SH-SY5Y (cell line): Measurements from ENCODE around the gene MUC6.

ENCODE experiments used
- GATA2 ChIP-seq: IDR thresholded peaks from 2 replicates; pipeline ENCODE4 v1.6.1; 2011; ENCODE audit warnings: mild to moderate bottlenecking, low read depth, low read length
- GATA3 ChIP-seq: IDR thresholded peaks from 2 replicates; pipeline ENCODE4 v1.6.1; 2011; ENCODE audit warnings: low read depth, mild to moderate bottlenecking, low read length, moderate library complexity

DNA sequence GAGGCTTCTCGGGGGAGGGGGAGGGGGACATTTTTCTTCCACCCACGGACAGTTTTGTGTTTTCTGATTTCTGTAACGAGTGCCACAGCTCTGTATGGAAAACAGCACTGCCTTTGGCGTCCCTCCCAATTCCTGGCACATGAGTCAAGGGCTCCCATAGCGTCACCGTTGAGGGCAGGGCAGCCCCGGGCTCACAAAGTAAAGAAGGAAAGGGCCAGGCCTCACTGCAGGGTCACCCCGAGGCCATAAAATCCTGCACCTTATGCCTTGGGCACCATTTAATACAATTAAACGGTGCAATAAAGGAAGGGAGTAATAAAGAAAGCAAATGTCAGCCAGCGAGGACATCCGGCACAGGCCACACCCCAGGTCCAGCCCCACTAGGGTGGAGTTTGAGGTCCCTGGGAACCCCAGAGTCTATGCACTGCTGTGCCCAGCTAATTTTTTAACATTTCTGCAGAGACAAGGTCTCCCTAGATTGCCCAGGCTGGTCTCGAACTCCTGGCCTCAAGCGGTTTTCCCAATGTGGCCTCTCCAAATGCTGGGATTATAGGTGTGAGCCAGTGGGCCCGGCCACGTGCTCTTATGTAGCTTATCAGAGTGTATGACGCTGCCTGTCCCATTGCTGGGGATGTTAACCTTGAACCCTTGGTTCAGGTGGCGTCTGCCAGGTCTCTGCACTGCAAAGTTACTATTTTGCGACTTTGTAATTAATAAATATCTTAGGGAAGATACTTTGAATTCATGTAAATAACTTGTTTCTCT lies 24.5 kb upstream of the MUC6 start:
- TF ChIP-seq GATA2 (no peak), GATA3 (no peak)
